Lower leg skin (tissue), 4 donors: ENCODE results near the gene DUSP2. TPM values are rescaled to one million over a fixed set of nuclear protein-coding genes. Genes with fewer than 3 reads are reported as not detected.

Source experiments
- DNase-seq, 2 donors: peaks; one replicate each; pipeline ENCODE4 v3.0.0-alpha.2; 2019; ENCODE audit warnings: low spot score in 2 of 2
- H3K4me3 ChIP-seq: fragments of 200-600 bp; sonication (generic); 2 replicates; pipeline ENCODE4 v1.5.1; 2017; ENCODE audit warnings: mild to moderate bottlenecking, low read depth; ENCODE audit not compliant: poor library complexity, severe bottlenecking
- POLR2A ChIP-seq, 2 donors: fragments of 450-650 bp; IDR thresholded peaks; one replicate each; pipeline ENCODE4 v1.6.1; 2016 to 2017; ENCODE audit warnings: antibody characterized with exemption in 2 of 2, mild to moderate bottlenecking in 1 of 2, moderate library complexity in 1 of 2
- WGBS, 2 donors: methylation state at CpG; one replicate each; pipeline ENCODE4 v1.1.5; 2018; 5-methylcytosine and 5-hydroxymethylcytosine counted together
- intact Hi-C: fragments of 100-400 bp; cut with DNase I; formaldehyde crosslinking; loops from one replicate; pipeline ENCODE4 v1.15.0; 2023; ENCODE audit warnings: low total_unique reads
- total RNA-seq, 4 donors: library from RNA; depleted of rRNA; stranded (reverse); fragments of >200 nt; gene quantifications; one replicate each; pipeline ENCODE4 v1.1.0, GENCODE V29; 2016
- TF ChIP-seq, protein P1 (sequence below), 3 donors: fragments of 450-650 bp; IDR thresholded peaks; one replicate each; pipeline ENCODE4 v1.5.1; 2016; ENCODE audit warnings: antibody characterized with exemption in 3 of 3, mild to moderate bottlenecking in 3 of 3, moderate library complexity in 2 of 3

DUSP2 gene, protein sequence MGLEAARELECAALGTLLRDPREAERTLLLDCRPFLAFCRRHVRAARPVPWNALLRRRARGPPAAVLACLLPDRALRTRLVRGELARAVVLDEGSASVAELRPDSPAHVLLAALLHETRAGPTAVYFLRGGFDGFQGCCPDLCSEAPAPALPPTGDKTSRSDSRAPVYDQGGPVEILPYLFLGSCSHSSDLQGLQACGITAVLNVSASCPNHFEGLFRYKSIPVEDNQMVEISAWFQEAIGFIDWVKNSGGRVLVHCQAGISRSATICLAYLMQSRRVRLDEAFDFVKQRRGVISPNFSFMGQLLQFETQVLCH
- total RNA-seq = 10 to 100 TPM; 39.3 to 57.0 (median 48.8) TPM

DNA sequence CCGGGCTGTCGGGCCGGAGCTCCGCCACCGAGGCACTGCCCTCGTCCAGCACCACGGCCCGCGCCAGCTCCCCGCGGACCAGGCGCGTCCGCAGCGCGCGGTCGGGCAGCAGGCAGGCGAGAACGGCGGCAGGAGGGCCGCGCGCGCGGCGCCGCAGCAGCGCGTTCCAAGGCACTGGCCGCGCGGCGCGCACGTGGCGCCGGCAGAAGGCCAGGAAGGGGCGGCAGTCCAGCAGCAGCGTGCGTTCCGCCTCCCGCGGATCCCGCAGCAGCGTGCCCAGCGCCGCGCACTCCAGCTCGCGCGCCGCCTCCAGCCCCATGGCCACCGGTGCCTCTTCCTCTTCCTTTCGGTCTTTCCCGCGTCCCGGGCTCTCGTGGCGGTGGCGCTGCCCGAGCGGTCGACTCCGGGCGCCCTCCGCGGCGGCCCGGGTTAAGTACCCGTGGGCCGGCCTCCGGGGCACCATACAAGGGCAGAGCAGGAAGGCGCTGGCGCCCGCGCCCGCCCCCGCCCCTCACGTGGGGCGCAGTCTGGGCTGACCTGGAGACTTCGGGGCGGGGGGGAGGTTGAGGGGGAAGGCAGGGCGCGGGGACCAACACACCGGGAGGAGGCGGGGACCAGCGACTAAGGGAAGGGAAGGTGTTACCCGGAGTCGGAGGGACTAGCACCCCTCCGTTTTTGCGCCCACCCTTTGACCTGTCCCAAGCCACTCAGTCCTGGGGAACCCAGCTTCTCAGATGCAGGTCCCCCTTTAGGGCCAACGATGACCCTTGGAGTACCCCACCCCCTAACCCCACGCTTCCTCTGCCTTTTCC is at the start of gene DUSP2:
Gene DUSP2 (minus strand): TSS at position 405 of the 812 bp plus-strand sequence. CDS start 86 bp downstream, at position 319.
- 7 to 8% methylated on average over 21 to 35 of the region's 94 CpGs for WGBS, 2 donors
- intact Hi-C loops = no loop called here
- DNase-seq = peak; percentile 71 to 95
- TF ChIP-seq, protein P1, sequence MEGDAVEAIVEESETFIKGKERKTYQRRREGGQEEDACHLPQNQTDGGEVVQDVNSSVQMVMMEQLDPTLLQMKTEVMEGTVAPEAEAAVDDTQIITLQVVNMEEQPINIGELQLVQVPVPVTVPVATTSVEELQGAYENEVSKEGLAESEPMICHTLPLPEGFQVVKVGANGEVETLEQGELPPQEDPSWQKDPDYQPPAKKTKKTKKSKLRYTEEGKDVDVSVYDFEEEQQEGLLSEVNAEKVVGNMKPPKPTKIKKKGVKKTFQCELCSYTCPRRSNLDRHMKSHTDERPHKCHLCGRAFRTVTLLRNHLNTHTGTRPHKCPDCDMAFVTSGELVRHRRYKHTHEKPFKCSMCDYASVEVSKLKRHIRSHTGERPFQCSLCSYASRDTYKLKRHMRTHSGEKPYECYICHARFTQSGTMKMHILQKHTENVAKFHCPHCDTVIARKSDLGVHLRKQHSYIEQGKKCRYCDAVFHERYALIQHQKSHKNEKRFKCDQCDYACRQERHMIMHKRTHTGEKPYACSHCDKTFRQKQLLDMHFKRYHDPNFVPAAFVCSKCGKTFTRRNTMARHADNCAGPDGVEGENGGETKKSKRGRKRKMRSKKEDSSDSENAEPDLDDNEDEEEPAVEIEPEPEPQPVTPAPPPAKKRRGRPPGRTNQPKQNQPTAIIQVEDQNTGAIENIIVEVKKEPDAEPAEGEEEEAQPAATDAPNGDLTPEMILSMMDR (IDR thresholded peaks at IDR 0.05) = no peak
- TF ChIP-seq POLR2A (IDR thresholded peaks at IDR 0.05) = peak in 1 of 2 donors; percentile 37
- peak within 1 kb of the TSS; percentile 35 for H3K4me3 ChIP-seq

GRCh38 chr2:96191937-96192670 is 46.9 kb upstream of the DUSP2 start:
- TF ChIP-seq, protein P1 (IDR thresholded peaks at IDR 0.05) = no peak
- no peak for TF ChIP-seq POLR2A (IDR thresholded peaks at IDR 0.05)
- no peak overlapping the region for H3K4me3 ChIP-seq
- WGBS, 2 donors = 94% methylated on average over 11 of the region's 11 CpGs
- DNase-seq = no peak
- intact Hi-C loops = no loop called here

DNA sequence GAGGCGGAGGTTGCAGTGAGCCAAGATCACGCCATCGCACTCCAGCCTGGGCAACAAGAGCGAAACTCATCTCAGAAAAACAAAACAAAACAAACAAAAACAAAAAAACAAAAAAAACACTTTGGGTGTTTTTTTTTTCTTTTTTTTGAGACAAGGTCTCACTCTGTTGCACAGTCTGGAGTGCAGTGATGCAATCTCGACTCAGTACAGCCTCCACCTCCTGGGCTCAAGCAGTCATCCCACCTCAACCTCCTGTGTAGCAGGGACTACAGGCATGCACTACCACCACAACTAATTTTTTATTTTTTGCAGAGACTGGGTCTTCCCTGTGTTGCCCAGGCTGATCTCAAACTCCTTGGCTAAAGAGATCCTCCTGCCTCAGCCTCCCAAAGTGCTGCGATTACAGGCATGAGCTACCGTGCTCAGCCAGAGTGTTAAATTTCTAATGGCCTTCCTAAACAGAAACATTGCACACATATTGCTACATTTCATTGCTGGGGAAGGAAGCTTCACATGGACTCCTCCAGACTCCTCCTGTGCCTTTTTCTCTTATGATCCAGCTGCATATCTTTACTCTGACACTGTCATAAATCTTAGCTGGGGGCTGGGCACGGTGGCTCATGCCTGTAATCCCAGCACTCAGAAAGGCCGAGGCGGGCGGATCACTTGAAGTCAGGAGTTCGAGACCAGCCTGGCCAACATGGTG is 43.7 kb upstream of the DUSP2 start:
- intact Hi-C loops = loop anchor here (5.0 kb wide), 1 partner anchor 1147 kb away; no protein-coding TSS in a partner anchor
- no peak for DNase-seq
- H3K4me3 ChIP-seq = no peak overlapping the region
- WGBS, 2 donors = 86% methylated on average over 12 of the region's 12 CpGs
- TF ChIP-seq POLR2A (IDR thresholded peaks at IDR 0.05) = no peak
- TF ChIP-seq, protein P1 (IDR thresholded peaks at IDR 0.05) = no peak

DNA sequence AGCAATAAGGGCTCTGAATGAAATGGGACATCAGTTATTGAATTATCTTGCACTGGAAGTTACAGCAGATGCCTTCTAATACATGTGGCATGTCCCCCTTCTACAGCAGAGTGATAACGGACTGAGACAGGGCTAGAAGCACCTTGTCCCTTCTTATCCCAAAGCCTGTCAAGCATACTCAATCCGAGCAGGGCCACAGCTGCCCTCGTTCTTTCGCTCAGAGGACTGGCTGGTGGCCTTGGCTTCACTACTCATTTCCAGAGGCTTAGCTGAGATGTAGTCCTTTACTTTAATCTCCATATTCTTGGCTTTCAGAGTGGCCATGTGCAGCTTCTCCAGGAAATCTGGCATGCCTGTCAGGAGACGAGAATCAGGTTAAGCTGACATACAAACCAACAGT is 41.3 kb upstream of the DUSP2 start:
- TF ChIP-seq POLR2A (IDR thresholded peaks at IDR 0.05) = no peak
- TF ChIP-seq, protein P1 (IDR thresholded peaks at IDR 0.05) = no peak
- WGBS, 2 donors = 92 to 95% methylated on average over 5 of the region's 5 CpGs
- DNase-seq = no peak
- intact Hi-C loops = loop anchor here (5.0 kb wide), 1 partner anchor 1144 kb away; no protein-coding TSS in a partner anchor
- H3K4me3 ChIP-seq = no peak overlapping the region

DNA sequence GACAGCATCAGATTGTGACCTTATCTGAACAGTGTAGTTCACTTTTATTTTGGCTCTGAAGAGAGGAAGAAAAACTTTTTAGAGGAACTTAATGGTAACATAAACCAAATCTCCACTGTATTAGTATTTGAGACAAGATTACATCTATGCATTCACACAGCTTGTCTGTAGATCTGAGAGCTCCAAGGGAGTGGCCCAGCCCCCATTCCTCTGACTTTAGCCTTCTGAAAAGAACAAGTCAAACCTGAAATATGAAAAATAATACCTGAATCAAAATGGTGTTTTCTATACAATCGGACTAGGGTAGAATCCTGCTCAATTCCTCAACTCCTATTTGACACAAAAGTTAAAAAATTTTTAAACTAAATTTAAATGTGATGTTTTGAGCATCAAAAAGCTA is 40.3 kb upstream of the DUSP2 start:
- no peak for DNase-seq
- intact Hi-C loops = loop anchor here (5.0 kb wide), 1 partner anchor 1143 kb away; no protein-coding TSS in a partner anchor
- 69 to 71% methylated on average over 1 of the region's 1 CpG for WGBS, 2 donors
- TF ChIP-seq, protein P1 (IDR thresholded peaks at IDR 0.05) = no peak
- TF ChIP-seq POLR2A (IDR thresholded peaks at IDR 0.05) = no peak
- no peak overlapping the region for H3K4me3 ChIP-seq
